ENCODE results near the gene PPP1CA.

DNA sequence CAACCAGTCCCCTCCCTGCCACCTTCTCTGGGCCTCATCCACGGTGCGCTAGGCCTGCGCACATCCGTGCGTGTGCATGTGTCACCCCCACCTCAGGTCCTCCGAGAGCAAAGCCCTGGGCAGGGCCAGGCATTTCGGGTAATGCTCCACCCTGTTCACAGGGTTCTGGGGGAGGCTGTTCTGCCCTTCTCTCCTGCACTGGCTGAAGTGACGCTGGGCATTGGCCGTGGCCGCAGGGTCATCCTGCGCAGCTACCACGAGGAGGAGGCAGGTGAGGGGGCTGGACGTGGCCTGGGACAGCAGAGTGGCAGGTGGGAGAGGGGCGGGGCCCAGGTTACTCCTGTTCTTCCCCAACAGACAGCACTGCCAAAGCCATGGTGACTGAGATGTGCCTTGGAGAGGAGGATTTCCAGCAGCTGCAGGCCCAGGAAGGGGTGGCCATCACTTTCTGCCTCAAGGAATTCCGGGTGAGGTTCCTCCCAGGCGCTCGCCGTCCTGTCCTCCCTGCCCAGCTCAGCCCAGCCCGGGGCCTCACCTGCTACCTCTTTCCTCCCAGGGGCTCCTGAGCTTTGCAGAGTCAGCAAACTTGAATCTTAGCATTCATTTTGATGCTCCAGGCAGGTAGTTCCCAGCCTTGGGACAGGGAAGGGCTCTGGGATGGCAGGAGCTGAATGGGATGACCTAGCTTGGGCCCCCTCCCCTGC is 6.0 kb downstream of the PPP1CA start:
- TF ChIP-seq, protein P1, sequence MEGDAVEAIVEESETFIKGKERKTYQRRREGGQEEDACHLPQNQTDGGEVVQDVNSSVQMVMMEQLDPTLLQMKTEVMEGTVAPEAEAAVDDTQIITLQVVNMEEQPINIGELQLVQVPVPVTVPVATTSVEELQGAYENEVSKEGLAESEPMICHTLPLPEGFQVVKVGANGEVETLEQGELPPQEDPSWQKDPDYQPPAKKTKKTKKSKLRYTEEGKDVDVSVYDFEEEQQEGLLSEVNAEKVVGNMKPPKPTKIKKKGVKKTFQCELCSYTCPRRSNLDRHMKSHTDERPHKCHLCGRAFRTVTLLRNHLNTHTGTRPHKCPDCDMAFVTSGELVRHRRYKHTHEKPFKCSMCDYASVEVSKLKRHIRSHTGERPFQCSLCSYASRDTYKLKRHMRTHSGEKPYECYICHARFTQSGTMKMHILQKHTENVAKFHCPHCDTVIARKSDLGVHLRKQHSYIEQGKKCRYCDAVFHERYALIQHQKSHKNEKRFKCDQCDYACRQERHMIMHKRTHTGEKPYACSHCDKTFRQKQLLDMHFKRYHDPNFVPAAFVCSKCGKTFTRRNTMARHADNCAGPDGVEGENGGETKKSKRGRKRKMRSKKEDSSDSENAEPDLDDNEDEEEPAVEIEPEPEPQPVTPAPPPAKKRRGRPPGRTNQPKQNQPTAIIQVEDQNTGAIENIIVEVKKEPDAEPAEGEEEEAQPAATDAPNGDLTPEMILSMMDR (IDR thresholded peaks at IDR 0.05; ENCODE audit: low read depth, low read length, missing input control): no peak
- no peak for TF ChIP-seq EGR1 (IDR thresholded peaks at IDR 0.05; ENCODE audit: low read depth in 2 of 2)
- TF ChIP-seq, protein P2, sequence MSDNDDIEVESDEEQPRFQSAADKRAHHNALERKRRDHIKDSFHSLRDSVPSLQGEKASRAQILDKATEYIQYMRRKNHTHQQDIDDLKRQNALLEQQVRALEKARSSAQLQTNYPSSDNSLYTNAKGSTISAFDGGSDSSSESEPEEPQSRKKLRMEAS (IDR thresholded peaks at IDR 0.05): no peak

All from liver (tissue), 3 donors.